ENCODE results near the gene CEP44. TPM values are rescaled to one million over a fixed set of nuclear protein-coding genes. Genes with fewer than 3 reads are reported as not detected.

CEP44 gene
- polyA plus RNA-seq, 1 donor (not counting 4 experiments of a cell fraction or from before 2014, with no cell fraction given): 8.0 TPM

- Histone ChIP-seq H3K27me3 (ENCODE audit: control insufficient read depth, extremely low read depth, insufficient read depth, low read length) (no peaks in the 10 kb centered on the region), H3K4me1 (ENCODE audit: control insufficient read depth, extremely low read depth, insufficient read depth, low read length) (peaks cover 18% of the 10 kb centered on the region), H2AFZ (ENCODE audit: control insufficient read depth, low read length) (no peak overlapping the region), H4K20me1 (ENCODE audit: control insufficient read depth, extremely low read depth, insufficient read depth, low read length) (no peaks in the 10 kb centered on the region), H3K27ac (ENCODE audit: control insufficient read depth, insufficient read depth, low read length) (no peak overlapping the region), H3K9me1 (ENCODE audit: control insufficient read depth, extremely low read depth, insufficient read depth, low read length) (no peaks in the 10 kb centered on the region), H3K79me2 (ENCODE audit: control insufficient read depth, insufficient read depth, low read length) (peaks cover 46% of the 10 kb centered on the region), H3K36me3 (ENCODE audit: control insufficient read depth in 2 of 2, extremely low read depth in 1 of 2, insufficient read depth in 2 of 2, low read length in 2 of 2) (no peaks in the 10 kb centered on the region), H3K4me2 (ENCODE audit: control insufficient read depth, extremely low read depth, insufficient read depth, low read depth, low read length) (peak overlapping the region; percentile 81), H3K9me3 (ENCODE audit: control insufficient read depth, low read depth, low read length) (no peaks in the 10 kb centered on the region), H3K4me3 (ENCODE audit: control insufficient read depth in 2 of 3, extremely low read depth in 1 of 3, insufficient read depth in 2 of 3, low read depth in 1 of 3, low read length in 3 of 3) (no peak overlapping the region), H3K9ac (ENCODE audit: control insufficient read depth, extremely low read depth, insufficient read depth, low read length) (no peak overlapping the region)
- peak; percentile 9 for FAIRE-seq
- no peak for DNase-seq (ENCODE audit: low read depth, low spot score)
- TF ChIP-seq CTCF (optimal IDR thresholded peaks at IDR 0.05 in 1 of 3, IDR thresholded peaks at IDR 0.05 in 1 of 3, conservative IDR thresholded peaks at IDR 0.05 in 1 of 3; ENCODE audit: extremely low read depth in 1 of 3, insufficient read depth in 2 of 3, low read length in 3 of 3) (no peak), EZH2 (IDR thresholded peaks at IDR 0.05; ENCODE audit: low read length) (no peak)
- dilution Hi-C loops (cut with MboI; ENCODE audit: extremely low pct_ligation_motif_present, low sequenced_read_pairs): no loop called here
These were observed 2.5 kb upstream of the CEP44 start for GRCh38 chr4:174281182-174281737.

- FAIRE-seq (no peak), DNase-seq (ENCODE audit: low read depth, low spot score) (no peak)
- peak overlapping the region; percentile 97 for H3K27ac ChIP-seq (ENCODE audit: control insufficient read depth, insufficient read depth, low read length)
- H3K9ac ChIP-seq (ENCODE audit: control insufficient read depth, extremely low read depth, insufficient read depth, low read length): peak overlapping the region; percentile 96
- no peak for TF ChIP-seq CTCF (optimal IDR thresholded peaks at IDR 0.05 in 1 of 3, IDR thresholded peaks at IDR 0.05 in 1 of 3, conservative IDR thresholded peaks at IDR 0.05 in 1 of 3; ENCODE audit: extremely low read depth in 1 of 3, insufficient read depth in 2 of 3, low read length in 3 of 3)
- no peak for TF ChIP-seq EZH2 (IDR thresholded peaks at IDR 0.05; ENCODE audit: low read length)
- no peaks in the 10 kb centered on the region for H3K9me3 ChIP-seq (ENCODE audit: control insufficient read depth, low read depth, low read length)
- peak overlapping the region in 2 of 3 experiments; percentile 83 to 88 for H3K4me3 ChIP-seq (ENCODE audit: control insufficient read depth in 2 of 3, extremely low read depth in 1 of 3, insufficient read depth in 2 of 3, low read depth in 1 of 3, low read length in 3 of 3)
- no peak overlapping the region for H2AFZ ChIP-seq (ENCODE audit: control insufficient read depth, low read length)
- no peaks in the 10 kb centered on the region for H3K9me1 ChIP-seq (ENCODE audit: control insufficient read depth, extremely low read depth, insufficient read depth, low read length)
- peak overlapping the region; percentile 81 for H3K4me2 ChIP-seq (ENCODE audit: control insufficient read depth, extremely low read depth, insufficient read depth, low read depth, low read length)
- no peaks in the 10 kb centered on the region for H3K36me3 ChIP-seq (ENCODE audit: control insufficient read depth in 2 of 2, extremely low read depth in 1 of 2, insufficient read depth in 2 of 2, low read length in 2 of 2)
- peaks cover 18% of the 10 kb centered on the region for H3K4me1 ChIP-seq (ENCODE audit: control insufficient read depth, extremely low read depth, insufficient read depth, low read length)
- dilution Hi-C loops (cut with MboI; ENCODE audit: extremely low pct_ligation_motif_present, low sequenced_read_pairs): no loop called here
- no peaks in the 10 kb centered on the region for H4K20me1 ChIP-seq (ENCODE audit: control insufficient read depth, extremely low read depth, insufficient read depth, low read length)
- peaks cover 47% of the 10 kb centered on the region for H3K79me2 ChIP-seq (ENCODE audit: control insufficient read depth, insufficient read depth, low read length)
- H3K27me3 ChIP-seq (ENCODE audit: control insufficient read depth, extremely low read depth, insufficient read depth, low read length): no peaks in the 10 kb centered on the region
These were observed 1.8 kb upstream of the CEP44 start for GRCh38 chr4:174281901-174282300.
